ENCODE results near the gene ZP2.

DNA sequence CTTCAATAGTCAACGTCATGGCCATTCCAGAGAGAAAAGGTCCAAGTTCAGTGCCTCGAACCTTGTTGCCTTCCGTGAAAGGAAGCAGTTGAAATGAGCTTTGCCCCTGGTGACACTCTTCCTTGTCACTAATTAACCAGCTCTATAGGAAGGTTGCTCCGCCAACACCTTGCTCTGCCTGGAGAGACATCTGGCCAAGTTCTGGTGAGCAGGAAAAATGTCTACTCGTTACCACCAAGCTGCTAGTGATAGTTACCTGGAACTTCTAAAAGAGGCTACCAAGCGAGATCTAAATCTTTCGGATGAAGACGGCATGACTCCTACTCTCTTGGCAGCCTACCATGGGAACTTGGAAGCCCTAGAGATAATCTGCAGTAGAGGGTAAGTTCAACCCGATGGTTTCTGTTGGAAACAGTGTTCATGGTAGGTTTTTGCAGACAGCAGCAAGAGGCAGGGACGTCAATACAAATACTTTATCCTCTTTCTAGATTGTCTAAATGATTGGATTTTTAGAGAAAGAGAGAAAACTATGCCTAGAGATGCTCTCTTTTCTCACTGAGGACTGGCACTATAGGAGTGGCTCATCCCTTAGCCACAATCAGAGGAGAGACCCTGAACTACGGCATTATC lies 22.3 kb upstream of the ZP2 start, which contains the start of gene ANKS4B:
- TF ChIP-seq, protein P1, sequence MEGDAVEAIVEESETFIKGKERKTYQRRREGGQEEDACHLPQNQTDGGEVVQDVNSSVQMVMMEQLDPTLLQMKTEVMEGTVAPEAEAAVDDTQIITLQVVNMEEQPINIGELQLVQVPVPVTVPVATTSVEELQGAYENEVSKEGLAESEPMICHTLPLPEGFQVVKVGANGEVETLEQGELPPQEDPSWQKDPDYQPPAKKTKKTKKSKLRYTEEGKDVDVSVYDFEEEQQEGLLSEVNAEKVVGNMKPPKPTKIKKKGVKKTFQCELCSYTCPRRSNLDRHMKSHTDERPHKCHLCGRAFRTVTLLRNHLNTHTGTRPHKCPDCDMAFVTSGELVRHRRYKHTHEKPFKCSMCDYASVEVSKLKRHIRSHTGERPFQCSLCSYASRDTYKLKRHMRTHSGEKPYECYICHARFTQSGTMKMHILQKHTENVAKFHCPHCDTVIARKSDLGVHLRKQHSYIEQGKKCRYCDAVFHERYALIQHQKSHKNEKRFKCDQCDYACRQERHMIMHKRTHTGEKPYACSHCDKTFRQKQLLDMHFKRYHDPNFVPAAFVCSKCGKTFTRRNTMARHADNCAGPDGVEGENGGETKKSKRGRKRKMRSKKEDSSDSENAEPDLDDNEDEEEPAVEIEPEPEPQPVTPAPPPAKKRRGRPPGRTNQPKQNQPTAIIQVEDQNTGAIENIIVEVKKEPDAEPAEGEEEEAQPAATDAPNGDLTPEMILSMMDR (IDR thresholded peaks at IDR 0.05) = no peak
- no peak for TF ChIP-seq POLR2A (IDR thresholded peaks at IDR 0.05)
